Measurements from ENCODE around the gene SNRPD1. TPM values are rescaled to one million over a fixed set of nuclear protein-coding genes. Genes with fewer than 3 reads are reported as not detected.
"Not testable (repeated sequence)": the region's sequence is repeated elsewhere in the genome, so short reads cannot be mapped to it uniquely, and the experiment has no call there.

SNRPD1 gene
- total RNA-seq (2014; rRNA removed; shearing (Covaris generic)) = 35.6 and 59.1 TPM in 2 replicates

GRCh38 chr18:21612125-21613039 is at the start of gene SNRPD1:
TSS of gene SNRPD1 (plus strand) at chr18:21612314. CDS start at chr18:21612430, 116 bp downstream.
- DNase-seq (ENCODE audit: low spot score) = peak; percentile 86

- no peak for DNase-seq (ENCODE audit: low spot score)
These were observed 40.3 kb upstream of the SNRPD1 start for GRCh38 chr18:21571772-21572171.

- DNase-seq (ENCODE audit: low spot score) = no peak
These were observed 36.5 kb upstream of the SNRPD1 start for GRCh38 chr18:21575656-21576055.

GRCh38 chr18:21584391-21584790 is 27.7 kb upstream of the SNRPD1 start:
- no peak for DNase-seq (ENCODE audit: low spot score)

- not testable (repeated sequence) for DNase-seq (ENCODE audit: low spot score)
These were observed 19.8 kb upstream of the SNRPD1 start for GRCh38 chr18:21592361-21592760.

- DNase-seq (ENCODE audit: low spot score) = no peak
These were observed 18.4 kb upstream of the SNRPD1 start for GRCh38 chr18:21593540-21594257.

- no peak for DNase-seq (ENCODE audit: low spot score)
These were observed 14.5 kb upstream of the SNRPD1 start for GRCh38 chr18:21597620-21598019.

- no peak for DNase-seq (ENCODE audit: low spot score)
These were observed 13.2 kb upstream of the SNRPD1 start for GRCh38 chr18:21598726-21599584.

- peak; percentile 26 for DNase-seq (ENCODE audit: low spot score)
These were observed 12.3 kb upstream of the SNRPD1 start for GRCh38 chr18:21599585-21600525.

GRCh38 chr18:21600526-21601410 is 11.3 kb upstream of the SNRPD1 start, which contains the start of gene ESCO1:
TSS of gene ESCO1 (minus strand) at chr18:21600704. CDS start at chr18:21574843, 25,861 bp downstream.
- DNase-seq (ENCODE audit: low spot score) = peak; percentile 99

GRCh38 chr18:21602299-21602587 is 9.9 kb upstream of the SNRPD1 start:
- DNase-seq (ENCODE audit: low spot score) = no peak

GRCh38 chr18:21604671-21605070 is 7.4 kb upstream of the SNRPD1 start:
- no peak for DNase-seq (ENCODE audit: low spot score)

GRCh38 chr18:21605213-21605612 is 6.9 kb upstream of the SNRPD1 start:
- no peak for DNase-seq (ENCODE audit: low spot score)

- DNase-seq (ENCODE audit: low spot score) = not testable (repeated sequence)
These were observed 551 bp upstream of the SNRPD1 start for GRCh38 chr18:21611401-21612124.

- DNase-seq (ENCODE audit: low spot score) = not testable (repeated sequence)
These were observed 9.5 kb downstream of the SNRPD1 start for GRCh38 chr18:21621640-21622039.

GRCh38 chr18:21629089-21629832 is 17.1 kb downstream of the SNRPD1 start:
- no peak for DNase-seq (ENCODE audit: low spot score)

- DNase-seq (ENCODE audit: low spot score) = no peak
These were observed 20.3 kb downstream of the SNRPD1 start for GRCh38 chr18:21632393-21632792.

- no peak for DNase-seq (ENCODE audit: low spot score)
These were observed 22.6 kb downstream of the SNRPD1 start for GRCh38 chr18:21634588-21635199.
